NCI-H2029 treated with DMSO at 0.1 percent for 48 hours (cell line): ENCODE results near the gene DDR2.

ENCODE experiments used
- DNase-seq: peaks from one replicate; lab custom pipeline; 2025; lab: John Stamatoyannopoulos, UW

Gene DDR2

GRCh38 chr1:162699366-162699765 lies 67.1 kb downstream of the DDR2 start:
- no peak for DNase-seq

GRCh38 chr1:162700131-162700530 lies 67.9 kb downstream of the DDR2 start:
- no peak for DNase-seq

GRCh38 chr1:162701286-162701685 lies 69.0 kb downstream of the DDR2 start:
- DNase-seq: no peak

GRCh38 chr1:162702628-162703027 lies 70.4 kb downstream of the DDR2 start:
- DNase-seq: no peak

GRCh38 chr1:162703708-162704107 lies 71.4 kb downstream of the DDR2 start:
- DNase-seq: no peak

GRCh38 chr1:162704673-162705424 lies 72.6 kb downstream of the DDR2 start:
- no peak for DNase-seq

- no peak for DNase-seq
These were observed 73.7 kb downstream of the DDR2 start for GRCh38 chr1:162706003-162706402.

- no peak for DNase-seq
These were observed 74.3 kb downstream of the DDR2 start for GRCh38 chr1:162706606-162707005.

GRCh38 chr1:162708286-162708685 lies 76.0 kb downstream of the DDR2 start:
- DNase-seq: no peak

- DNase-seq: no peak
These were observed 77.0 kb downstream of the DDR2 start for GRCh38 chr1:162709132-162709860.

GRCh38 chr1:162709870-162710269 lies 77.6 kb downstream of the DDR2 start:
- DNase-seq: no peak

- no peak for DNase-seq
These were observed 78.1 kb downstream of the DDR2 start for GRCh38 chr1:162710345-162710744.

GRCh38 chr1:162710780-162711465 lies 78.7 kb downstream of the DDR2 start:
- DNase-seq: no peak

GRCh38 chr1:162712317-162713029 lies 80.2 kb downstream of the DDR2 start:
- peak; percentile 26 for DNase-seq

GRCh38 chr1:162716123-162716522 lies 83.9 kb downstream of the DDR2 start:
- DNase-seq: peak; percentile 38

GRCh38 chr1:162716552-162716951 lies 84.3 kb downstream of the DDR2 start:
- DNase-seq: no peak

GRCh38 chr1:162717548-162718184 lies 85.4 kb downstream of the DDR2 start:
- DNase-seq: no peak

- DNase-seq: no peak
These were observed 87.4 kb downstream of the DDR2 start for GRCh38 chr1:162719678-162720077.

GRCh38 chr1:162720996-162721395 lies 88.7 kb downstream of the DDR2 start:
- DNase-seq: no peak

- DNase-seq: no peak
These were observed 89.2 kb downstream of the DDR2 start for GRCh38 chr1:162721471-162721870.

- DNase-seq: no peak
These were observed 89.8 kb downstream of the DDR2 start for GRCh38 chr1:162722036-162722435.
